Measurements from ENCODE around the gene MRGPRG. TPM values are rescaled to one million over a fixed set of nuclear protein-coding genes. Genes with fewer than 3 reads are reported as not detected.
"Not testable (repeated sequence)": the region's sequence is repeated elsewhere in the genome, so short reads cannot be mapped to it uniquely, and the experiment has no call there.

The MRGPRG gene
- not detected in 3 replicates for total RNA-seq (2021)
- Bru-seq, nascent RNA = not detected
- long read RNA-seq, experiment 1 = 0 reads
- long read RNA-seq, experiment 2 = 0 reads
- long read RNA-seq, experiment 3 = 0 reads

DNA sequence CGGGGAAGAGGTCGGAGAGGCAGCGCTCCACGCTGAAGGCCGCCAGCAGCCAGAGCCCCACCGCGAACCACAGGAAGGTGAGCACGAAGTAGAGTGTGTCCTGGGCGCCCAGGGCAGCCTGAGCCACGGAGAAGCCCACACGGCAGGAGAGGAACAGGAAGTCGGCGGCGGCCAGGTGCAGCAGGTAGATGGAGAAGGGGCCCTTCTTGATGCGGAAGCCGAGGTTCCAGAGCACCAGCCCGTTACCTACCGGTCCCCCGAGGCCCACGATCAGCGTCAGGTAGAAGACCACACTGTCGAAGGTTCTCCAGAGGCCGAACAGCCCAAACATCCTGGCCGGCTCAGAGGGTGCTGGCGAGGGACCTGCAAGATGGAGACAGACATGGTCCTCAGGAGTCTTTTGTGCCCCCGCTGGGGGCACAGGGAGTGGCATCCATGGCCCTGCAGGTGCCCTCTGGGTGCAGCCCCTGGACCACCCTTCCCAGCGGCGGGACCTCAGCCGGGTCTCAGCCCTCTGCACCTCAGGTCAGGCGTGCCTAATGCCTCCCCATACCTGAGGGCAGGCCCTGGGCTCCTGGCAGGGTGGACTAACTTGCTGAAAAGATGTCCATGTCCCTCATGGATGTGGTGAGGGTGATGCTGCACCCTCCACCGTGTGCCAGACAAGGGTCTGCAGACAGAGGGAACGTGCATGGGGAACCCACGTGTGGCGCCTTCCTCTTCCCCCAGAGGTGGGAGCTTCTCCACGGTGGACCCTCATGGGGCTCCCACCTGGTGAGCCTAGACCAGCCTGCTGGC is at the start of gene MRGPRG:
MRGPRG (minus strand) TSS at position 331 of the 798 bp plus-strand sequence; CDS start at position 331, 0 bp downstream.
- H3K4me3 Mint-ChIP-seq = no peak within 1 kb of the TSS

GRCh38 chr11:3262548-3262947 is 43.9 kb upstream of the MRGPRG start:
- DNase-seq (ENCODE audit: low spot score); H3K4me3 Mint-ChIP-seq; H3K9me3 Mint-ChIP-seq; H3K4me1 Mint-ChIP-seq; CTCF ChIA-PET; POLR2A ChIA-PET; H3K27me3 Mint-ChIP-seq (ENCODE audit: low read depth); H3K36me3 Mint-ChIP-seq; H3K27ac Mint-ChIP-seq; ATAC-seq: not testable (repeated sequence)

More for the DNA sequence above, at the start of gene MRGPRG:
- Mint-ChIP-seq H3K27me3 (ENCODE audit: low read depth) (no peaks in the 10 kb centered on the region; the same call in 1 of the 2 replicates), H3K9me3 (peaks cover 4% of the 10 kb centered on the region; the same call in 1 of the 2 replicates), H3K4me1 (peaks cover 42% of the 10 kb centered on the region), H3K27ac (no peak within 1 kb of the TSS), H3K36me3 (no peaks in the 10 kb centered on the region)
- CTCF ChIA-PET = interaction anchor here (0.9 to 1.8 kb wide), 8 partner anchors 16 to 127 kb away, joined by 3 to 10 read pairs (median 4); no protein-coding TSS in a partner anchor
- ATAC-seq (no peak), DNase-seq (ENCODE audit: low spot score) (peak; percentile 28)
- POLR2A ChIA-PET = no interaction called here
- TF ChIP-seq JUN (CRISPR knock-in tag; IDR thresholded peaks at IDR 0.05) (no peak), NFYB (CRISPR knock-in tag; conservative IDR thresholded peaks at IDR 0.05; ENCODE audit: low read depth) (no peak), ZNF512 (CRISPR knock-in tag; IDR thresholded peaks at IDR 0.05; ENCODE audit: borderline replicate concordance) (no peak), TEAD4 (CRISPR knock-in tag; IDR thresholded peaks at IDR 0.05) (no peak), ZNF219 (CRISPR knock-in tag; IDR thresholded peaks at IDR 0.05; ENCODE audit: borderline replicate concordance) (no peak), ZNF671 (CRISPR knock-in tag; IDR thresholded peaks at IDR 0.05) (no peak), NFE2L1 (CRISPR knock-in tag; IDR thresholded peaks at IDR 0.05) (no peak), ATF1 (CRISPR knock-in tag; IDR thresholded peaks at IDR 0.05) (no peak)
- TF ChIP-seq, protein P1, sequence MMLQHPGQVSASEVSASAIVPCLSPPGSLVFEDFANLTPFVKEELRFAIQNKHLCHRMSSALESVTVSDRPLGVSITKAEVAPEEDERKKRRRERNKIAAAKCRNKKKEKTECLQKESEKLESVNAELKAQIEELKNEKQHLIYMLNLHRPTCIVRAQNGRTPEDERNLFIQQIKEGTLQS (CRISPR knock-in tag; conservative IDR thresholded peaks at IDR 0.05) = no peak

DNA sequence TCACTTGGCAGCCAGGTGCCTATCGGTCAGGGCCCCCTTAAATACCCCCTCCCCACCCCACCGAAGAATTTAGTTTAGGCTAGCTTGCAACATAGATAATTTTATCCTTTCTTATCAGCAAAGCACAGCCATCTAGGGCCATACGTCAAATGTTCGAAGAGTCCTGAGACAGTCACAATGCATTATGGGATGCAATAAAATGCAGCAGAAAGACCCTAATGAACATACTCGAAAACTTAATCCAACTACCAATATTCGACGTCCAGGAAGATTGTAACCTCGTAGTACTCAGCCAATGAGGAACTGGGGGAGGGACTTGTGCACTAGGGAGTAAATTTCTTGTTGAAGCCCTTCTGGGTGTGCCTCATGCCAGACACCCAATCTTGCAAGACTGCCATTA is 43.2 kb upstream of the MRGPRG start:
- H3K36me3 Mint-ChIP-seq, ATAC-seq, CTCF ChIA-PET: not testable (repeated sequence)

GRCh38 chr11:3257509-3257908 is 38.9 kb upstream of the MRGPRG start:
- not testable (repeated sequence) for ATAC-seq, H3K9me3 Mint-ChIP-seq

More for the DNA sequence above, 43.2 kb upstream of the MRGPRG start:
- DNase-seq (ENCODE audit: low spot score); H3K27ac Mint-ChIP-seq; H3K9me3 Mint-ChIP-seq; H3K4me3 Mint-ChIP-seq; H3K27me3 Mint-ChIP-seq (ENCODE audit: low read depth); POLR2A ChIA-PET; H3K4me1 Mint-ChIP-seq: not testable (repeated sequence)

GRCh38 chr11:3255241-3255640 is 36.6 kb upstream of the MRGPRG start:
- H3K36me3 Mint-ChIP-seq; H3K4me3 Mint-ChIP-seq; DNase-seq (ENCODE audit: low spot score); H3K27ac Mint-ChIP-seq; H3K4me1 Mint-ChIP-seq; H3K27me3 Mint-ChIP-seq (ENCODE audit: low read depth); ATAC-seq; H3K9me3 Mint-ChIP-seq; CTCF ChIA-PET: not testable (repeated sequence)
- POLR2A ChIA-PET = interaction anchor here (0.7 kb wide), 1 partner anchor 342 kb away, joined by 4 read pairs; no protein-coding TSS in a partner anchor

More at GRCh38 chr11:3257509-3257908, 38.9 kb upstream of the MRGPRG start:
- DNase-seq (ENCODE audit: low spot score); H3K27ac Mint-ChIP-seq; CTCF ChIA-PET; H3K36me3 Mint-ChIP-seq; POLR2A ChIA-PET; H3K27me3 Mint-ChIP-seq (ENCODE audit: low read depth); H3K4me1 Mint-ChIP-seq; H3K4me3 Mint-ChIP-seq: not testable (repeated sequence)

DNA sequence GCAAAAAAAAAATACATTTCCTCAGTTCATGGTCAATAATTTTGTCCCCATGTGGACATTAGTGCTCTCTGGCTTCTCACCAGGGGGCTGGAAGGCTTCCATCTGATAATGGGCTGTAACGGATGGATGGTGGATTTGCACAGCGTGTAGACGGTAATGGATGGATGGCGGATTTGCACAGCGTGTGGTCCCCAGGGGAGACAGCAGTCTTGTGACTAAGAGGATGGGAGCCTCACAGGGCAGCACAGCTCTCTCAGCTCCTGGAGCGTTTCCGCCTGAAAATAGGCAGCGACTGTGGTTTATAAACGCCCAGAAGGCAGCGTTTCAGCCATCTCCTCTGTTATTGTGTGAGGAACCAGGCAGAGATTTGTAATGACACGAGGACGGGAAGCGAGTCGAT is 36.2 kb upstream of the MRGPRG start:
- H3K9me3 Mint-ChIP-seq; H3K4me3 Mint-ChIP-seq; DNase-seq (ENCODE audit: low spot score); H3K27ac Mint-ChIP-seq; H3K4me1 Mint-ChIP-seq; H3K36me3 Mint-ChIP-seq; CTCF ChIA-PET; POLR2A ChIA-PET; H3K27me3 Mint-ChIP-seq (ENCODE audit: low read depth): not testable (repeated sequence)
- ATAC-seq = peak; percentile 76
